ENCODE measurements around the gene SMARCD3.

DNA sequence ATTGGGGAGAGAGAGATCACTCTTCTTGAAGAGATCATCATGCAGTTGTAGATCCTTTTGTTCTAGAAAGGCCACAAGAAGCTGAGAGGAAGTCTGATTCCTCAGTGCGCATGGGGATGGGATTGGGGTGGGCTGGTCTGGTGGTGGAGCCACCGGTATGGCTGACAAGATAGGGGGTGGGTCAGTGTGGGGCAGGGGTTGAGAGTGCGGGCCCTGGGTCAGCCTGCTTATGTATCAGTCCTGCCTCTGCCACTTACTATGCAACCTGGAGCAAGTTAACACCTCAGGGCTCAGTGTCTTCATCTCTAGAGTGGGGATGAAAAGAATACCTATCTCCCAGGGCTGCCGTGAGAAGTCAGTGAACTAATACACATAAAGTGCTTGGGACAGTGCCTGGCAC lies 8.0 kb downstream of the SMARCD3 start:
- TF ChIP-seq POLR2A (IDR thresholded peaks at IDR 0.05) = no peak
- TF ChIP-seq, protein P1, sequence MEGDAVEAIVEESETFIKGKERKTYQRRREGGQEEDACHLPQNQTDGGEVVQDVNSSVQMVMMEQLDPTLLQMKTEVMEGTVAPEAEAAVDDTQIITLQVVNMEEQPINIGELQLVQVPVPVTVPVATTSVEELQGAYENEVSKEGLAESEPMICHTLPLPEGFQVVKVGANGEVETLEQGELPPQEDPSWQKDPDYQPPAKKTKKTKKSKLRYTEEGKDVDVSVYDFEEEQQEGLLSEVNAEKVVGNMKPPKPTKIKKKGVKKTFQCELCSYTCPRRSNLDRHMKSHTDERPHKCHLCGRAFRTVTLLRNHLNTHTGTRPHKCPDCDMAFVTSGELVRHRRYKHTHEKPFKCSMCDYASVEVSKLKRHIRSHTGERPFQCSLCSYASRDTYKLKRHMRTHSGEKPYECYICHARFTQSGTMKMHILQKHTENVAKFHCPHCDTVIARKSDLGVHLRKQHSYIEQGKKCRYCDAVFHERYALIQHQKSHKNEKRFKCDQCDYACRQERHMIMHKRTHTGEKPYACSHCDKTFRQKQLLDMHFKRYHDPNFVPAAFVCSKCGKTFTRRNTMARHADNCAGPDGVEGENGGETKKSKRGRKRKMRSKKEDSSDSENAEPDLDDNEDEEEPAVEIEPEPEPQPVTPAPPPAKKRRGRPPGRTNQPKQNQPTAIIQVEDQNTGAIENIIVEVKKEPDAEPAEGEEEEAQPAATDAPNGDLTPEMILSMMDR (IDR thresholded peaks at IDR 0.05) = no peak
